ENCODE data around the gene MRPL30. TPM values are rescaled to one million over a fixed set of nuclear protein-coding genes. Genes with fewer than 3 reads are reported as not detected.
"Not testable (repeated sequence)": the region's sequence is repeated elsewhere in the genome, so short reads cannot be mapped to it uniquely, and the experiment has no call there.

The MRPL30 gene
- total RNA-seq, 1 donor from 2014 or later = 25.3 TPM

DNA sequence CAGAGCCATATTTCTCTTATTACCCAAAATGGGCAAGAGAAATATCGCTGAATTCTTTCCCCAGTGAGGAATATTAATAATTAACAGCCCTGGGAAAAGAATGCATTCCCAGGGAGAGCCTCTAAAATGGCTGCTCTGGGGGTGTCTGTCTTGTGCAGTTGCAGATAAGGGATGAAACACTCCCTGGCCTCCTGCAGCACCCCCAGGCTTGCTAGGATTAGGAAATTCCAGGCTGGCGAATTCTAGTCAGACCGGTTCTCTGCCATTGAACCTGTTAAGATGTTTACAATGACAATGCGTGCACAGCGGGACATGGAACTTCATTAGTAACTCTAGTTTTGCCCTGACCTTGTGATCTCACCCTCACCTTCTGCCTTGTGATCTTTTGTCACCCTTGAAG lies 24.5 kb downstream of the MRPL30 start:
- TF ChIP-seq, protein P1, sequence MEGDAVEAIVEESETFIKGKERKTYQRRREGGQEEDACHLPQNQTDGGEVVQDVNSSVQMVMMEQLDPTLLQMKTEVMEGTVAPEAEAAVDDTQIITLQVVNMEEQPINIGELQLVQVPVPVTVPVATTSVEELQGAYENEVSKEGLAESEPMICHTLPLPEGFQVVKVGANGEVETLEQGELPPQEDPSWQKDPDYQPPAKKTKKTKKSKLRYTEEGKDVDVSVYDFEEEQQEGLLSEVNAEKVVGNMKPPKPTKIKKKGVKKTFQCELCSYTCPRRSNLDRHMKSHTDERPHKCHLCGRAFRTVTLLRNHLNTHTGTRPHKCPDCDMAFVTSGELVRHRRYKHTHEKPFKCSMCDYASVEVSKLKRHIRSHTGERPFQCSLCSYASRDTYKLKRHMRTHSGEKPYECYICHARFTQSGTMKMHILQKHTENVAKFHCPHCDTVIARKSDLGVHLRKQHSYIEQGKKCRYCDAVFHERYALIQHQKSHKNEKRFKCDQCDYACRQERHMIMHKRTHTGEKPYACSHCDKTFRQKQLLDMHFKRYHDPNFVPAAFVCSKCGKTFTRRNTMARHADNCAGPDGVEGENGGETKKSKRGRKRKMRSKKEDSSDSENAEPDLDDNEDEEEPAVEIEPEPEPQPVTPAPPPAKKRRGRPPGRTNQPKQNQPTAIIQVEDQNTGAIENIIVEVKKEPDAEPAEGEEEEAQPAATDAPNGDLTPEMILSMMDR (conservative IDR thresholded peaks at IDR 0.05; ENCODE audit: low read depth, low read length) = no peak
- no peak for DNase-seq (ENCODE audit: low read depth)
- no peak overlapping the region for H3K4me3 ChIP-seq (ENCODE audit: low read depth, low read length)

DNA sequence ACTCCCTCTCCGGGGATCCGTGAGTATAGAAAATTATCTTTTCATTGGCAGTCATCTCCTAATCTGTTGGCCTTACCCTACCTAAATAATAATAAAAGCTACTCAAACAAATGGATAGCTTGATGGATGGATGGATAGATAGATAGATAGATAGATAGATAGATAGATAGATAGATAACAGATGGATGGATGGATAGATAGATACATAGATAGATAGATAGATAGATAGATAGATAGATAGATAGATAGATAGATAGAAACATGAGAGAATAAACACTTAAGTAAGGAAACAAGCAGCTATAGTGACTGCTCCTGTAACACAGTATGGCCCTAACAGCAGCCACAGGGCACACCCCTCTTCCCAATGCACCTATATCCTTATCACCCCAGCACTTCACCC lies 35.1 kb downstream of the MRPL30 start:
- no peak for DNase-seq (ENCODE audit: low read depth)
- TF ChIP-seq, protein P1 (conservative IDR thresholded peaks at IDR 0.05; ENCODE audit: low read depth, low read length) = no peak
- H3K4me3 ChIP-seq (ENCODE audit: low read depth, low read length) = no peak overlapping the region

DNA sequence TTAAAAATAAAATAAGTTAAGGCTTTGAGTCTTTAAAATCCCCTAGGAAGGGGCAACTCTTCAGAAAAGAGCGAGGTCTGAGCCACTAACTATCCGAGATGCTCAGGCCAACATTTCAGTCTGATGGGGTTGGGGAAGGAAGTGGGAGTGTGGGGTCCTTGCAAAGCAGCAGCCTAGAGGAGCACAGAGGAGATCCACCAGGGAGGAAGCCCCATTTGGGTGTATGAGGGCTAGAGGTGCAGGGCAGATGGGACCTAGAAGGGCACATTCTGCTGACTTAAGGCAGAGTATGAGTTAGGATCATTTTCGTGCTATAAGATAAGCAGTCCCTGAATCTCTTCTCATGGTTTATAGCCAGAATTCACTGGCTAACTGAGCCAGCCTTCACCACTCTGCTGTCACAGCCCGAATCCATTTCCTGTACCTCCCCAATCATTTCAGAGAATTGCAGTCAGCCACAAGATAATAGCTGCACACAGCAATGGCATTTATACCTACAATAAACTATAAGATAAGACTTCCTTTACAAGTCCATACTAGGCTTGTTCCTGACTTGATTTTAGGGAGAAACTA lies 37.0 kb downstream of the MRPL30 start:
- H3K4me3 ChIP-seq (ENCODE audit: low read depth, low read length) = no peak overlapping the region
- TF ChIP-seq, protein P1 (conservative IDR thresholded peaks at IDR 0.05; ENCODE audit: low read depth, low read length) = no peak
- no peak for DNase-seq (ENCODE audit: low read depth)

DNA sequence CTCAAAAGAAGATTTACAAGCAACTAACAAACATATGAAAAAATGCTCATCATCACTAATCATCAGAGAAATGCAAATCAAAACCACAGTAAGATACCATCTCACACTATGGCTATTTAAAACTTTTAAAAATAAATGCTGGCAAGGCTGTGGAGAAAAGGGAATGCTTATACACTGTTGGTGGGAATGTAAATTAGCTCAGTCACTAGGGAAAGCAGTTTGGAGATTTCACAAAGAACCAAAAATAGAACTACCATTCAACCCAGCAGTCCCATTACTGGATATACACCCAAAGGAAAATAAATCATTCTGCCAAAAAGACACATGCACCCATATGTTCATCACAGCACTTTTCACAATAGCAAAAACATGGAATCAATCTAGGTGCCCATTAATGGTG lies 52.2 kb downstream of the MRPL30 start:
- not testable (repeated sequence) for H3K4me3 ChIP-seq (ENCODE audit: low read depth, low read length); DNase-seq (ENCODE audit: low read depth)

GRCh38 chr2:99238599-99238998 lies 57.6 kb downstream of the MRPL30 start:
- no peak overlapping the region for H3K4me3 ChIP-seq (ENCODE audit: low read depth, low read length)
- TF ChIP-seq, protein P1 (conservative IDR thresholded peaks at IDR 0.05; ENCODE audit: low read depth, low read length) = no peak
- no peak for DNase-seq (ENCODE audit: low read depth)

- TF ChIP-seq, protein P1 (conservative IDR thresholded peaks at IDR 0.05; ENCODE audit: low read depth, low read length) = no peak
- no peak for DNase-seq (ENCODE audit: low read depth)
- H3K4me3 ChIP-seq (ENCODE audit: low read depth, low read length) = no peak overlapping the region
These were observed 59.4 kb downstream of the MRPL30 start for GRCh38 chr2:99240431-99240830.

DNA sequence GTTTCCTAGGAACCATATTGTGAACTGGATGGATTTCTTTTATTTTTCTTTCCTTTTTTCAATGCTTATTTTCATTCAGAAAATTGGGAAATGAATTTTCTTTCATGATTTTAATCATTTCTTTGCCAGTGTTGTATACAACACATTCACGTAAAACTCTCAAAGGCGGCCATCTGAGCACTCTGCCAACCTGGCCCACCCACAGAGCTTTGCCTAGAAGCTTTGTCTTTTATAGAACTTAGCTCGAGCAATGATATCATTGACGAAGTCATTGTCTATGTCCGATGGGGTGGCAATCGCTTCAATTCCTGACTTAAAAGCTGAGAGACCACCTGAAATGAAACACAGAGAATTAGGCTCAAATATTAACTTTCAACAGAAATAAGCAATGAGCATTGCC lies 61.2 kb downstream of the MRPL30 start:
- no peak overlapping the region for H3K4me3 ChIP-seq (ENCODE audit: low read depth, low read length)
- TF ChIP-seq, protein P1 (conservative IDR thresholded peaks at IDR 0.05; ENCODE audit: low read depth, low read length) = no peak

More for the DNA sequence above, 61.2 kb downstream of the MRPL30 start:
- DNase-seq (ENCODE audit: low read depth) = no peak

Other genes with a start within 250 kb of the MRPL30 start
- gene CRACDL, start 245.0 kb upstream of the MRPL30 start, total RNA-seq = 0.29 and 1.0 TPM in 2 replicates
- 2.4 and 3.7 TPM in 2 replicates for gene C2orf15, start 39.5 kb upstream of the MRPL30 start, total RNA-seq
- 2.4 and 2.5 TPM in 2 replicates for gene TSGA10, start 26.2 kb upstream of the MRPL30 start, total RNA-seq
- 3.9 and 11.8 TPM in 2 replicates for gene LIPT1, start 26.2 kb upstream of the MRPL30 start, total RNA-seq
- 39.0 and 45.7 TPM in 2 replicates for gene MITD1, start 126 bp upstream of the MRPL30 start, total RNA-seq
- not detected in 2 replicates for gene LYG2, start 74.5 kb downstream of the MRPL30 start, total RNA-seq
- 0.12 and 0.22 TPM in 2 replicates for gene LYG1, start 120.0 kb downstream of the MRPL30 start, total RNA-seq
- 53.6 and 73.6 TPM in 2 replicates for gene TXNDC9, start 155.1 kb downstream of the MRPL30 start, total RNA-seq
- gene EIF5B, start 156.2 kb downstream of the MRPL30 start, total RNA-seq = 20.8 and 26.6 TPM in 2 replicates